Naive thymus-derived CD4-positive, alpha-beta T cell (primary cell): ENCODE results near the gene DBI. TPM values are rescaled to one million over a fixed set of nuclear protein-coding genes. Genes with fewer than 3 reads are reported as not detected.

ENCODE experiments used
- ATAC-seq: fragments of 150-1000 bp; cut with Tn5 transposase; 2 replicates; pipeline ENCODE4 v1.10.0; 2021; ENCODE audit warnings: mild to moderate bottlenecking, moderate library complexity
- CTCF ChIA-PET: fragments of 350-600 bp; sonication (Branson Sonifier 250); formaldehyde crosslinking; loops from one replicate; lab custom pipeline; 2021; ENCODE audit warnings: antibody characterized with exemption; lab: Charles Lee
- POLR2A ChIA-PET: fragments of 350-600 bp; sonication (Branson Sonifier 250); formaldehyde crosslinking; loops from one replicate; lab custom pipeline; 2021; ENCODE audit warnings: antibody characterized with exemption, inconsistent platforms; lab: Charles Lee
- DNase-seq, 9 donors: peaks; one replicate each; pipeline versions ENCODE4 v3.0.0 to v3.0.0-alpha.2; 2020 to 2022; ENCODE audit warnings: mixed read lengths in 1 of 9
- H3K27ac ChIP-seq: one replicate; pipeline ENCODE4 v1.7.0; 2013; ENCODE audit warnings: mild to moderate bottlenecking, low read depth, low read length, moderate library complexity
- H3K27me3 ChIP-seq, 2 donors: one replicate each; pipeline ENCODE4 v1.7.0; 2013; ENCODE audit warnings: low read length in 2 of 2, mild to moderate bottlenecking in 2 of 2, moderate library complexity in 2 of 2; ENCODE audit not compliant: control insufficient read depth in 2 of 2, insufficient read depth in 2 of 2
- H3K36me3 ChIP-seq, 3 experiments: 1 replicate in 2 of 3; 2 replicates in 1 of 3; pipeline ENCODE4 v1.7.0; 2013; ENCODE audit warnings: low read length in 3 of 3, mild to moderate bottlenecking in 3 of 3, moderate library complexity in 1 of 3; ENCODE audit not compliant: insufficient read depth in 3 of 3, control insufficient read depth in 2 of 3
- H3K4me1 ChIP-seq, 2 donors: one replicate each; pipeline ENCODE4 v1.7.0; 2013; ENCODE audit warnings: low read length in 2 of 2, mild to moderate bottlenecking in 2 of 2, moderate library complexity in 1 of 2; ENCODE audit not compliant: control insufficient read depth in 2 of 2, insufficient read depth in 2 of 2
- H3K4me3 ChIP-seq: 2 replicates; pipeline ENCODE4 v1.7.0; 2013; ENCODE audit warnings: mild to moderate bottlenecking, low read length
- H3K9me3 ChIP-seq, 3 experiments: 1 replicate in 2 of 3; 2 replicates in 1 of 3; pipeline ENCODE4 v1.7.0; 2013; ENCODE audit warnings: low read length in 3 of 3; ENCODE audit not compliant: control insufficient read depth in 2 of 3
- H3K27ac Mint-ChIP-seq, 9 donors: one replicate each; pipeline ENCODE4 v1.8.0; 2020 to 2022; ENCODE audit warnings: mixed read lengths in 9 of 9, mild to moderate bottlenecking in 8 of 9, moderate library complexity in 5 of 9, inconsistent platforms in 2 of 9
- H3K27me3 Mint-ChIP-seq, 5 donors: one replicate each; pipeline ENCODE4 v1.8.0; 2021 to 2022; ENCODE audit warnings: mixed read lengths in 5 of 5, mild to moderate bottlenecking in 1 of 5
- H3K36me3 Mint-ChIP-seq, 5 donors: one replicate each; pipeline ENCODE4 v1.8.0; 2020 to 2022; ENCODE audit warnings: mixed read lengths in 5 of 5, mild to moderate bottlenecking in 3 of 5, inconsistent platforms in 1 of 5
- H3K4me1 Mint-ChIP-seq, 7 donors: one replicate each; pipeline ENCODE4 v1.8.0; 2020 to 2022; ENCODE audit warnings: mixed read lengths in 7 of 7, mild to moderate bottlenecking in 3 of 7, inconsistent platforms in 1 of 7
- H3K4me3 Mint-ChIP-seq, 10 donors: one replicate each; pipeline ENCODE4 v1.8.0; 2020 to 2022; ENCODE audit warnings: mild to moderate bottlenecking in 10 of 10, mixed read lengths in 10 of 10, moderate library complexity in 6 of 10, inconsistent platforms in 2 of 10
- H3K9me3 Mint-ChIP-seq, 11 donors: one replicate each; pipeline ENCODE4 v1.8.0; 2020 to 2022; ENCODE audit warnings: mixed read lengths in 11 of 11, mild to moderate bottlenecking in 4 of 11, inconsistent platforms in 1 of 11, moderate library complexity in 1 of 11
- intact Hi-C, 2 donors: fragments of 100-400 bp; cut with micrococcal nuclease; formaldehyde crosslinking; loops; one replicate each; pipeline ENCODE4 v1.15.1; 2023
- polyA plus RNA-seq, 2 donors: library from polyadenylated mRNA; unstranded; fragments of 300-500 nt; fragmentation: Illumina TruSeq; gene quantifications; one replicate each; pipeline ENCODE4 v1.2.3, GENCODE V29; 2021
- total RNA-seq, 6 experiments: library from RNA in 5 of 6; stranded (reverse) in 5 of 6; gene quantifications; 1 replicate in 5 of 6; 2 replicates in 1 of 6; pipeline ENCODE4 v1.2.3 and lab custom pipeline; 2021 to 2026

DBI gene
- total and polyA plus RNA-seq, 7 experiments from 2014 or later = 29.3 to 253 (median 42.9) TPM

DNA sequence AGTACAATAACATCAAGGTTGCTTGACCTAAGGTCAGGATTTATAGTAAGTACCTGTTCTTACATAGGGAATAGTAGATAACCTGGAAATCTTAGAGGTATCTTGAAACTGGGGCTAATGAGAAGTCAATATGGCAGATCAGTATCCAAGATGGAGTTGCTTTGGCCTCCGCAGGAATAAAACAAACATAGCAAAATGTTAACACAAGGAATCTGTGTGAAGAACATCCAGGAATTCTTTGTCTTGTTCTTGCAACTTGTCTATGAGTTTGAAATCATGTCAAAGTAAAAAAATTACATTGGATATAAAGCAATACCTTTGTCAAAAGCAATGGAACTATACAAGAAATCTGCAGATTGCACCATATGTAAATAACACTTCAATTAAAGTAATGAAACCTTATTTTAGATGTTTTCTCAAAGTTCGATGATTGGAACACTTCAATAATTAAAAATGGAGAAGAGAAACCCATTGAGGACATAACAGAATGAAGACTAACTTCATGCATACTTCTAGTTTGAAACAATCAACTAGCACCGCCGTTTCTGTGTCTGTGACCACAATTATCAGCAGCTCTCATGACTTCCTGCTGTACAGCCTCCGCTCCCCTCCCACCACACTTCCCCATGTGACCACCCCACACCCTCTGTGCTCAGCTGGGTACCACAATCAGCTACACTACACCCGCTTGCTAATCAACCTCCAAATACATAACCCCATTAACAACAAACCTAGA, 27.8 kb upstream of the DBI start:
- H3K27ac ChIP-seq = no peak overlapping the region
- H3K4me1 ChIP-seq = peaks cover 10% of the 10 kb centered on the region in 2 donors
- CTCF ChIA-PET = no interaction called here
- POLR2A ChIA-PET = interaction anchor here (0.6 kb wide), 1 partner anchor 26 kb away, joined by 3 read pairs; no protein-coding TSS in a partner anchor
- ATAC-seq = peak; percentile 98
- Mint-ChIP-seq H3K36me3 (peaks cover 0 to 28% (median 9%) of the 10 kb centered on the region in 5 donors), H3K27me3 (no peaks in the 10 kb centered on the region), H3K4me1 (peaks cover 14 to 22% (median 20%) of the 10 kb centered on the region in 7 donors), H3K4me3 (peak overlapping the region in 9 of 10 donors; percentile 5 to 76 (median 52)), H3K9me3 (peaks cover 0 to 2% (median 0%) of the 10 kb centered on the region in 11 donors), H3K27ac (peak overlapping the region in 8 of 9 donors; percentile 5 to 91 (median 56))
- H3K27me3 ChIP-seq = no peaks in the 10 kb centered on the region
- H3K4me3 ChIP-seq = no peak overlapping the region
- no peaks in the 10 kb centered on the region for H3K36me3 ChIP-seq
- DNase-seq = peak in 6 of 9 donors; percentile 11 to 49 (median 40)
- no peaks in the 10 kb centered on the region for H3K9me3 ChIP-seq
- intact Hi-C loops = loop anchor here (1.0 to 2.0 kb wide), 2 partner anchors 27 to 28 kb away; partner anchors contain the start of genes C2orf76 (in 2 of the 2) and DBI (in 2 of the 2)

DNA sequence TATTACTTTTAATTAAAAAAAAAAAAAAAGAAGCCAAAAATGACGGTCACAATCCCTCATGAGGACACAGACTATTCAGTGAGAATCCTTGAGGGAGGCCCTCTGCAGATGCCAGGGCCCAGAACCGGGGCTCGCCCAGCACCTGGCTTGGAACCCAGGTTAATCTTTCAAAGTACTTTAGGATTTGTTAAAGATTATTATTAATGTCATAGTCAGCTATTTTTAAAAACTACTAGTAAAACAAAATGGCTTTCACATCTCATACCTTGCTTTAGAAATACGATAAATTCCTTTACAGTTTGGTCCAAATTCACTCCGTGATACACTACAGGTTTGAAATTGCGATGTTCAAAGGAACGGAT, 27.2 kb upstream of the DBI start:
- peak overlapping the region in 5 of 10 donors; percentile 5 to 68 (median 52) for H3K4me3 Mint-ChIP-seq
- peak overlapping the region in 2 of 9 donors; percentile 41 to 91 for H3K27ac Mint-ChIP-seq
- POLR2A ChIA-PET = interaction anchor here (0.6 kb wide), 1 partner anchor 25 kb away, joined by 3 read pairs; no protein-coding TSS in a partner anchor

GRCh38 chr2:119341684-119342083, 25.1 kb upstream of the DBI start:
- H3K36me3 ChIP-seq = no peaks in the 10 kb centered on the region
- H3K4me1 ChIP-seq = peaks cover 10% of the 10 kb centered on the region in 2 donors
- no peak overlapping the region for H3K27ac Mint-ChIP-seq
- H3K4me3 Mint-ChIP-seq = no peak overlapping the region
- POLR2A ChIA-PET = no interaction called here
- no peak overlapping the region for H3K27ac ChIP-seq
- H3K9me3 ChIP-seq = no peaks in the 10 kb centered on the region
- no peak overlapping the region for H3K4me3 ChIP-seq
- CTCF ChIA-PET = no interaction called here
- H3K27me3 ChIP-seq = no peaks in the 10 kb centered on the region
- peaks cover 0 to 9% (median 2%) of the 10 kb centered on the region in 5 donors for H3K36me3 Mint-ChIP-seq
- peaks cover 13 to 22% (median 20%) of the 10 kb centered on the region in 7 donors for H3K4me1 Mint-ChIP-seq
- H3K9me3 Mint-ChIP-seq = no peaks in the 10 kb centered on the region
- H3K27me3 Mint-ChIP-seq = peaks cover 0 to 6% (median 0%) of the 10 kb centered on the region in 5 donors
- ATAC-seq (no peak), DNase-seq (no peak)
- intact Hi-C loops = no loop called here

More for the DNA sequence above, 27.2 kb upstream of the DBI start:
- H3K9me3 Mint-ChIP-seq = peaks cover 0 to 2% (median 0%) of the 10 kb centered on the region in 11 donors
- CTCF ChIA-PET = no interaction called here
- Histone ChIP-seq H3K27me3 (no peaks in the 10 kb centered on the region), H3K36me3 (no peaks in the 10 kb centered on the region), H3K4me1 (peaks cover 10% of the 10 kb centered on the region in 2 donors), H3K9me3 (no peaks in the 10 kb centered on the region), H3K27ac (no peak overlapping the region), H3K4me3 (no peak overlapping the region)
- no peaks in the 10 kb centered on the region for H3K27me3 Mint-ChIP-seq
- H3K36me3 Mint-ChIP-seq = peaks cover 0 to 26% (median 7%) of the 10 kb centered on the region in 5 donors
- DNase-seq = no peak
- intact Hi-C loops = loop anchor here (1.0 to 2.0 kb wide), 2 partner anchors 27 kb away; partner anchors contain the start of genes C2orf76 (in 2 of the 2) and DBI (in 2 of the 2)
- no peak for ATAC-seq
- H3K4me1 Mint-ChIP-seq = peaks cover 13 to 22% (median 20%) of the 10 kb centered on the region in 7 donors

DNA sequence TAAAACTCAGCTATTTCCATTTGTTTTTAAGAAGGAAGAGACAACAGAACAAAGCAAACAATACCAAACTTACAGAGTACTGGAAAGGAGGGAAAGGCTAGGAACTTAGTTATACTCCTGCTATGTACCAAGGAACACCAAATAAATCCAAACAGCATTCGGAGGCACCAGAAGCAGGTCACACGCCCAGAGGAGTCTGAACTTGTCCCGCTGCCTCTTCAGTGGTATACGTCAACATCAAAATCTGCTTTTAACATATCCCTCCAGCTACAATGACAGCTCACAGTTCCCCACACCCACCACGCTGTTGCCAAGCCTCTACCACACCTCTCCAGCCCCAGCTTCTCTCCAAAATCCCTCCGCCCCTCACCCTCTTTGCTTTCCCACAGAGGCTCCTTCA, 17.5 kb upstream of the DBI start:
- no peaks in the 10 kb centered on the region for H3K36me3 Mint-ChIP-seq
- DNase-seq (no peak), ATAC-seq (no peak)
- Histone ChIP-seq H3K27me3 (no peaks in the 10 kb centered on the region), H3K27ac (no peak overlapping the region), H3K36me3 (no peaks in the 10 kb centered on the region), H3K4me3 (no peak overlapping the region), H3K9me3 (no peaks in the 10 kb centered on the region), H3K4me1 (no peaks in the 10 kb centered on the region)
- peaks cover 0 to 2% (median 0%) of the 10 kb centered on the region in 7 donors for H3K4me1 Mint-ChIP-seq
- peaks cover 0 to 6% (median 0%) of the 10 kb centered on the region in 5 donors for H3K27me3 Mint-ChIP-seq
- H3K4me3 Mint-ChIP-seq = no peak overlapping the region
- H3K27ac Mint-ChIP-seq = peak overlapping the region in 1 of 9 donors; percentile 74
- intact Hi-C loops = no loop called here
- no peaks in the 10 kb centered on the region for H3K9me3 Mint-ChIP-seq
- ChIA-PET CTCF (no interaction called here), POLR2A (no interaction called here)

- CTCF ChIA-PET = no interaction called here
Observed at GRCh38 chr2:119350311-119350998, 16.3 kb upstream of the DBI start.

DNA sequence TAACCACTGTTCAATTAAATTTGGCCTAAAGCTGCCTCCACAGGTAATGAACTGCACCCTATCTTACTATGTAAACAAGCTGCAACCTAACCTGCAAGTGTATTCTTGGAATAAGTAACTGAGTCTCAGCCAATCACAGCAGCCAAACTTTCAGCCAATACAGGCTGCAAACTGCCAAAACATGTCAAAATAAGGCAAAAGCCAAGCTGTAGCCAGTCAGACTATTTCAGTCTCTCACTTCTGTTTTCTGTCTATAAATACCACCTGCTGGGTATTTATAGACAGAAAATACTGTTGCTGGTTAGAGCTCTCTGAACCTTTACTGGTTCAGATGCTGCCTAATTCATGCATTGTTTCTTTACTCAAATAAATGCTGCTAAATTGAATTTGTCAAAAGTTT, 14.4 kb upstream of the DBI start:
- no peaks in the 10 kb centered on the region for H3K36me3 ChIP-seq

More at GRCh38 chr2:119350311-119350998, 16.3 kb upstream of the DBI start:
- no peak overlapping the region for H3K4me3 ChIP-seq
- POLR2A ChIA-PET = interaction anchor here (1.0 kb wide), 1 partner anchor 16 kb away, joined by 3 read pairs; the partner anchor contains the start of genes C2orf76 and DBI
- peaks cover 0 to 3% (median under 1%) of the 10 kb centered on the region in 7 donors for H3K4me1 Mint-ChIP-seq
- ATAC-seq (no peak), DNase-seq (no peak)
- no peaks in the 10 kb centered on the region for H3K4me1 ChIP-seq
- no peaks in the 10 kb centered on the region for H3K36me3 Mint-ChIP-seq
- H3K27me3 Mint-ChIP-seq = peaks cover 0 to 2% (median 0%) of the 10 kb centered on the region in 5 donors
- no peak overlapping the region for H3K27ac Mint-ChIP-seq
- no peak overlapping the region for H3K27ac ChIP-seq
- H3K27me3 ChIP-seq = no peaks in the 10 kb centered on the region
- no peaks in the 10 kb centered on the region for H3K36me3 ChIP-seq
- H3K9me3 Mint-ChIP-seq = no peaks in the 10 kb centered on the region
- H3K9me3 ChIP-seq = no peaks in the 10 kb centered on the region
- intact Hi-C loops = no loop called here
- H3K4me3 Mint-ChIP-seq = no peak overlapping the region

More for the DNA sequence above, 14.4 kb upstream of the DBI start:
- Mint-ChIP-seq H3K27me3 (peaks cover 0 to 6% (median 0%) of the 10 kb centered on the region in 5 donors), H3K27ac (no peak overlapping the region), H3K9me3 (no peaks in the 10 kb centered on the region), H3K36me3 (peaks cover 0 to 5% (median 0%) of the 10 kb centered on the region in 5 donors), H3K4me1 (peaks cover 0 to 9% (median 6%) of the 10 kb centered on the region in 7 donors), H3K4me3 (no peak overlapping the region)
- ATAC-seq (no peak), DNase-seq (no peak)
- ChIA-PET POLR2A (no interaction called here), CTCF (no interaction called here)
- Histone ChIP-seq H3K9me3 (no peaks in the 10 kb centered on the region), H3K27ac (no peak overlapping the region), H3K4me3 (no peak overlapping the region), H3K27me3 (no peaks in the 10 kb centered on the region), H3K4me1 (no peaks in the 10 kb centered on the region)
- intact Hi-C loops = no loop called here
